Activated effector memory CD4-positive, alpha-beta T cell treated with anti-CD3 and anti-CD28 coated beads, Interleukin-2, amount 50 U/mL, for 16 hours (primary cell): ENCODE measurements around the gene CDC20B.
"Not testable (repeated sequence)": the region's sequence is repeated elsewhere in the genome, so short reads cannot be mapped to it uniquely, and the experiment has no call there.

Experiments used
- DNase-seq: peaks from one replicate; pipeline ENCODE4 v3.0.0-alpha.2; 2020

The CDC20B gene

GRCh38 chr5:55160493-55161209 is 12.3 kb downstream of the CDC20B start:
- DNase-seq: no peak

- no peak for DNase-seq
Measured at GRCh38 chr5:55159763-55160492, 13.0 kb downstream of the CDC20B start, which contains the start of gene GPX8. Gene GPX8 (plus strand): TSS chr5:55160171. CDS start chr5:55160193, 22 bp downstream.

- no peak for DNase-seq
Measured at GRCh38 chr5:55154873-55155272, 18.1 kb downstream of the CDC20B start.

DNA sequence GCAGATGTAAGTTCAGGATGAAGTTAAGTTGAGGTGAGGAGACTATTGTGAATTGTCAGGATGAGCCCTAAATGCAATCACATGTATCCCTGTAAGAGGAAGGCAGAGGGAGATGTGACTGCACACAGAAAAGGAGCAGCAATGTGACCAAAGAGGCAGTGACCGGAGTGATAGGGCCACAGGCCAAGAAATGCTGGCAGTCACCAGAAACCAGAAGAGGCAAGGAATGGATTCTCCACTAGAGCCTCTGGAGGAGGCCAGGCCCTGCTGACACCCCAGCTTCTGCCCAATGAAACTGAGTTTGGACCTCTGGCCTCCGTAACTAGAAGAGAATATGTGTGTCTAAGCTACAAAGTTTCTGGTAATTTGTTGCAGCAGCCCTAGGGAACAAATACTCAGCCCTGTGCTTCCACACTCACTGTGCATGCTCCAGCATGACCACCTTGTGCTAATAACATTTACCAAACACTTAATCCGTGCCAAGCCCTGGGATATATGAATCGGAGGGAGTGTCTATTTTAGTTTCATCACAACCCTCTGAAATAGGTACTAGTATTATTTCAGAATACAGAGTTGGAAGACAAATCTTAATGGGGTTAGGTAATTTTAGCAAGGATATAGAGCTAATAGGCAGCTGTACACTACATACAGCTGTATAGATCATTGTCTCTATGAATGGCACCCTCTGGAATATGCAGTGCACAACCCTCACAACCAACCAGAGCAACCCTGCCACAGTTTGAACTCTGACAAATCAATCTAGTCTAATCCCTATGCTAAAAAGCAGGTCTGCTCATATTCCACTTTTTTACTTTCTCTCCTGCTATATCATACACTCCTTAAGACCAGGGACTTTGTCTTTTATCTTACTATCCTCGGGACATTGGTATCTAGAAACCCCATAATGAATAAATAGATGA is 20.8 kb downstream of the CDC20B start:
- no peak for DNase-seq

- DNase-seq: no peak
Measured at GRCh38 chr5:55149308-55149795, 23.6 kb downstream of the CDC20B start.

GRCh38 chr5:55146543-55147151 is 26.3 kb downstream of the CDC20B start:
- peak; percentile 91 for DNase-seq

- DNase-seq: no peak
Measured at GRCh38 chr5:55146080-55146479, 26.9 kb downstream of the CDC20B start.

DNA sequence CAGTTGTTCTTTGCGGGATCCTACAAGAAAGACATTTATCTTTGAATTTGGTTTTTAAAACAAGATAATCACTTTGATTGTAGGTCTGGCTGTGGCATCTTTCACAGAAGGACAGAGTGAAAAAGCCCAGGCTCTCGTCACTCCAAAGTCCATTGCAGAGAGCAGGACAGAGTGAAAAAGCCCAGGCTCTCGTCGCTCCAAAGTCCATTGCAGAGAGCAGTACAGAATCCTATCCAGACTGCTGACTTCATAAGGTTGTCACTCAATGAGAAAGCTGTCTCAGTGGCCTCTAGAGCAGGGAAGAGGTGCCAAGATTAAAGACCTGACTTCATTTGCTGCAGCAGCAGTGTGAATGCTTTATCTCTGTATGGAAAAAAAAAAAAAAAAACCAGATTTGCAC is 29.4 kb downstream of the CDC20B start:
- DNase-seq: no peak

DNA sequence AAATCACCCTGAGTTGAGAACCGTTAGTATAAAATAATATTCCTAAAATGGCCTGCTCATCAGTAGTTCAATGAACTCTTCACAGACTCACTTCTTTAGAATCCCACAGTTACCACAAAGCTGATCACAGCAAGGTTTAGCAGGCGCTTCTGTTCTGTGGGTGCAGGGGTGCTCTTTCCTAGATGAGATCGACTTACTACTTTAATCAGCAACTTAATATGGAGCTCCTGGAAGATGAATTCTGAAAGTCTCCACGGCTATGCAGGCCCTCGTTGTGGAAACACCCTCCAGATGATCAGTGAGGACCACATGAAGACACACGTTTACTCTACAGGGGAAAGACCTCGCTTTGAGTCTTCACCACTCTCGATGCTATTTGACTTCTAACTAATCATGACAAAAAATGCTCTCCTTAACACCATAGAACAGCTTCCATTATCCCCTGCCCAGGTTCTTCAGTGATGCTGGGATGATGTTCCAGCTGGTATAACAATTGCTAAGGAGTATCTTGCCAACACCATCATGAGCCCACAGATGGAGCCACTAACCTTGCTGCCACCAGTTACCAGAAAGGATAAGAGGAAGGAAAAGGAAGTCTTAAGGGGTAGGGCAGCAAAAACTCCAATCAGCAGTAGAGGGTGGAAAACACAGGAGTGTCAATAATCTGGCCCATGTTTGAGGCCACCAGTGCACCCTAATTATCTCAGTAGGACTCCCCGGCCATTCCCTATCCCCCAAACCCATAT is 30.9 kb downstream of the CDC20B start:
- no peak for DNase-seq

- DNase-seq: no peak
Measured at GRCh38 chr5:55140908-55141665, 31.9 kb downstream of the CDC20B start.

DNA sequence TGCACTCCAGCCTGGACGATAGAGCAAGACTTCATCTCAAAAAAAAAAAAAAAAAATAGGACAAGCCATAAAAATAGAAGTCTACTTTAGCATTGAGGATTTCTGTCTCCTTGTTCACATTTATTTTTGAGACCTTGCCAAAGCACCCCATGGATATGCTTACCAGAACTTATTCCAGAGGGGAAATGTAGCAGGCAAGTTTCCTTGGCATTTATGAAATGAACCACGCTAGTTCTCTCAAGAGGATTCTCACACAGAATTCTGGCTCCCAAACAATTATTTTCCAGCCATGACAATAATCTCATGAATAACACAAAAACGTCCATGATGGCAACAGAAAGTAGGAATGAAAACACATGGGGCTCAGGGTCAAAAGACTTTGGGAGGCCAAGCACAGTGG is 36.5 kb downstream of the CDC20B start:
- no peak for DNase-seq

- no peak for DNase-seq
Measured at GRCh38 chr5:55134053-55134722, 38.8 kb downstream of the CDC20B start.

- no peak for DNase-seq
Measured at GRCh38 chr5:55123365-55123764, 49.6 kb downstream of the CDC20B start.

DNA sequence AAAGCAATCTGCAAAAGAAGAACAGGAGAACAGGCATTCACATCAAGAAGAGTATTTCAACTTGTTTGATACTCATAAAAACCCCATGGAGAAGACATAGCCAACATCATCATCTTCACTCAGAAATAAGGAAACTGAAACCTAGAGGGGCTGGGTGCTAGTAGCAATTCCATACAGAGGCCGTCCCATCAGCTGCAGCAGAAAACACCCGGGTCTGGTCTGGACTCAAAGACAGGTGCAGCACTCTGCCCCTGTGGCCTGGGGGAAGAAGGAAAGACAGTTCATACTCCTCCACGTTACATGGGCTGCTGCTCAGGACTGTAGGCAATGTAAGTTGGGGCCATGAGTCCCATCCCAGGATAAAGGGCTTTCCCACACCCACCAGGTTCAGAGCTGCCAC is 58.9 kb downstream of the CDC20B start:
- DNase-seq: no peak

DNA sequence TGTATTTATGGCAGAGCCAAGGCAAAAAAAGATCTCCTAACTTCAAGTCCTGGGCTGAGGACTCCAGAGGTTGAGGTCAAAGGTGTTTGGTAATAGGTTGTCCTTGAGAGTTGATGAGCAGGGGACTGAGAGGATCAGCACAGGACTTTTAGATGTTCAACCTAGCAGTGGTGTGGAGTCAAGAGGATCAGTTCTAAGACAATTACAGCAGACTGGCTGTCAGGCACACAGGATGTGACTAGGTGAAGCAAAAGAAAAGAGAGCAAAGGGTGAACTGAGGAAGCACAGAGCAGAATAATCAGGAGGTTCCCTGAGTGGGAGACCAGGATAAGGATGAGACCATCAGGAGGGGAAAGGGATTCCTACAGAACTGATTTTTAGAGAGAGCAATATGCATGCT is 59.6 kb downstream of the CDC20B start:
- DNase-seq: no peak

DNA sequence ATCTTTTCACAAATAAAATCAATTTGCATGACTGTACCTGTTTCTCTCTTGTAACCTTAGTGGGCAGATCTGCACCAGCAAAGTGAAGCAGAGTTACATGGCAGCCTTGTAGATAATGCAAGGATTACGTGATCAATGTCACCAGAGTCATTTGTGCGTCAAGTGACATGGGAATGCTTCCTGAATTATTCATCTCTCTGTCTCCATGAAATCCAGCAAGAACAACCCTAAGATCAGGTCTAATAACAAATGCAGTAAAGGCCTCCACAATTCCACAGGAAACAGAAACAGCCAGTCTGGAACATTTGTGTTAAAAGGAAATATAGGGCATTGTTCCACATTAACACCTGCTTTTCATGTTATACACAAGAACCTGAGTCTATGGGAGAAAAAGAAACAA is 62.8 kb downstream of the CDC20B start:
- DNase-seq: no peak

DNA sequence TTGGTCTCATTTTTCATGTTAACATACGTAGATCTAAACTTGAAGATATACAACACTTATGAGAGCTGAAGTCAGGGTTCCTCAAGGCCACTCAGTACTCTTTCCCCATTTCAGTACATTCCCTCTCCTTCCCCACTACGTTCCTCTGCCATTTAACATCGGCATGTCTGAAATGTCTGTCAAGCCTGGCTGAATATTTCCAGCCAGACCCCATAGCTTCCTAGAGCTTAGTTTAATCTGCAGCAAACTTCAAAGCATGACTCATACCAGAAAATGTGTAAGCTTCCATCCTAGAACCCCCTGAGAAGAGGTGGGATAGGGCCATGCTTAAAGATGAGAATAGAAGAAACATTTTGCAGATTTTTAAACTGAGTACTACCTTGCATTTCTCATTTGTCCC is 64.3 kb downstream of the CDC20B start:
- DNase-seq: no peak

GRCh38 chr5:55105976-55106375 is 67.0 kb downstream of the CDC20B start:
- not testable (repeated sequence) for DNase-seq

GRCh38 chr5:55104946-55105701 is 67.9 kb downstream of the CDC20B start:
- no peak for DNase-seq
